ENCODE data around the gene BBS2.

BBS2 gene

GRCh38 chr16:56554441-56554840 is 34.6 kb upstream of the BBS2 start:
- TF ChIP-seq CTCF (conservative IDR thresholded peaks at IDR 0.05): no peak
- no peak overlapping the region for H3K27ac ChIP-seq

- H3K27ac ChIP-seq: peak overlapping the region; percentile 85
- TF ChIP-seq CTCF (conservative IDR thresholded peaks at IDR 0.05): no peak
- no peak for TF ChIP-seq ZFX (IDR thresholded peaks at IDR 0.05)
Measured at GRCh38 chr16:56551796-56552738, 32.2 kb upstream of the BBS2 start.

- no peak overlapping the region for H3K27ac ChIP-seq
- no peak for TF ChIP-seq CTCF (conservative IDR thresholded peaks at IDR 0.05)
- TF ChIP-seq ZFX (IDR thresholded peaks at IDR 0.05): no peak
Measured at GRCh38 chr16:56549744-56550385, 30.0 kb upstream of the BBS2 start.

- TF ChIP-seq CTCF (conservative IDR thresholded peaks at IDR 0.05) (no peak), ZFX (IDR thresholded peaks at IDR 0.05) (no peak)
- H3K27ac ChIP-seq: no peak overlapping the region
Measured at GRCh38 chr16:56549161-56549560, 29.3 kb upstream of the BBS2 start.

GRCh38 chr16:56547949-56548567 is 28.2 kb upstream of the BBS2 start:
- TF ChIP-seq ZFX (IDR thresholded peaks at IDR 0.05) (no peak), CTCF (conservative IDR thresholded peaks at IDR 0.05) (no peak)
- H3K27ac ChIP-seq: no peak overlapping the region

GRCh38 chr16:56547120-56547948 is 27.5 kb upstream of the BBS2 start:
- TF ChIP-seq ZFX (IDR thresholded peaks at IDR 0.05) (no peak), CTCF (conservative IDR thresholded peaks at IDR 0.05) (no peak)
- H3K27ac ChIP-seq: no peak overlapping the region

Measured in C4-2B (cell line).